ENCODE measurements around the gene CD27. TPM values are rescaled to one million over a fixed set of nuclear protein-coding genes. Genes with fewer than 3 reads are reported as not detected.
A peak's percentile ranks its signal among the peaks of the same experiment; 100 is the strongest.

CD27 gene
- total RNA-seq, 3 donors from 2014 or later, result 1.8 to 5.3 (median 3.9) TPM

DNA sequence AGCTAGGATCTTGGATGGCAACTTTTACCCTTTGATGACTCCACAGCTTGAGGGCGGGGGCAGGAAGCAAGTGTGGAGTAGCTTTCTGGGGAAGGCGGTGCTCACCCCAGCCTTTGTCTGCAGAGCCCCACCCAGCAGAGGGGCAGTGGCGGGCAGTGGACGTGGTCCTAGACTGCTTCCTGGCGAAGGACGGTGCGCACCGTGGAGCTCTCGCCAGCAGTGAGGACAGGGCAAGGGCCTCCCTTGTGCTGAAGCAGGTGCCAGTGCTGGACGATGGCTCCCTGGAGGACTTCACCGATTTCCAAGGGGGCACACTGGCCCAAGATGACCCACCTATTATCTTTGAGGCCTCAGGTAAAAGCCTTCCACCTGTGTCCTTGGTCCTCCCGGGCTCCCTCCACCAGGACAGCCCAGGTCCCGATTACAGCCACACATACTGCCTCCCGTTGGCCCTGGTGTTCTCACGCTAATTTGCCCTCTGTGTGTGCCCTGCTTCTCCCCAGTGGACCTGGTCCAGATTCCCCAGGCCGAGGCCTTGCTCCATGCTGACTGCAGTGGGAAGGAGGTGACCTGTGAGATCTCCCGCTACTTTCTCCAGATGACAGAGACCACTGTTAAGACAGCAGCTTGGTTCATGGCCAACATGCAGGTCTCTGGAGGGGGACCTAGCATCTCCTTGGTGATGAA, 8.3 kb downstream of the CD27 start:
- Histone ChIP-seq H3K4me3 (peak overlapping the region; percentile 22), H3K4me1 (ENCODE audit: low read depth) (peaks cover 23% of the 10 kb centered on the region), H3K9me3 (no peaks in the 10 kb centered on the region), H3K36me3 (ENCODE audit: low read depth) (peaks cover 9% of the 10 kb centered on the region)
- ATAC-seq (peak; percentile 72), DNase-seq (peak; percentile 75 to 88 (median 82))
- intact Hi-C loops (cut with DNase I, micrococcal nuclease), result no loop called here
- TF ChIP-seq, protein P1, sequence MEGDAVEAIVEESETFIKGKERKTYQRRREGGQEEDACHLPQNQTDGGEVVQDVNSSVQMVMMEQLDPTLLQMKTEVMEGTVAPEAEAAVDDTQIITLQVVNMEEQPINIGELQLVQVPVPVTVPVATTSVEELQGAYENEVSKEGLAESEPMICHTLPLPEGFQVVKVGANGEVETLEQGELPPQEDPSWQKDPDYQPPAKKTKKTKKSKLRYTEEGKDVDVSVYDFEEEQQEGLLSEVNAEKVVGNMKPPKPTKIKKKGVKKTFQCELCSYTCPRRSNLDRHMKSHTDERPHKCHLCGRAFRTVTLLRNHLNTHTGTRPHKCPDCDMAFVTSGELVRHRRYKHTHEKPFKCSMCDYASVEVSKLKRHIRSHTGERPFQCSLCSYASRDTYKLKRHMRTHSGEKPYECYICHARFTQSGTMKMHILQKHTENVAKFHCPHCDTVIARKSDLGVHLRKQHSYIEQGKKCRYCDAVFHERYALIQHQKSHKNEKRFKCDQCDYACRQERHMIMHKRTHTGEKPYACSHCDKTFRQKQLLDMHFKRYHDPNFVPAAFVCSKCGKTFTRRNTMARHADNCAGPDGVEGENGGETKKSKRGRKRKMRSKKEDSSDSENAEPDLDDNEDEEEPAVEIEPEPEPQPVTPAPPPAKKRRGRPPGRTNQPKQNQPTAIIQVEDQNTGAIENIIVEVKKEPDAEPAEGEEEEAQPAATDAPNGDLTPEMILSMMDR (IDR thresholded peaks at IDR 0.05), result no peak

GRCh38 chr12:6457220-6457945, 12.6 kb downstream of the CD27 start:
- ATAC-seq, result no peak
- H3K36me3 ChIP-seq (ENCODE audit: low read depth), result peaks cover 10% of the 10 kb centered on the region
- TF ChIP-seq, protein P1 (IDR thresholded peaks at IDR 0.05), result no peak

DNA sequence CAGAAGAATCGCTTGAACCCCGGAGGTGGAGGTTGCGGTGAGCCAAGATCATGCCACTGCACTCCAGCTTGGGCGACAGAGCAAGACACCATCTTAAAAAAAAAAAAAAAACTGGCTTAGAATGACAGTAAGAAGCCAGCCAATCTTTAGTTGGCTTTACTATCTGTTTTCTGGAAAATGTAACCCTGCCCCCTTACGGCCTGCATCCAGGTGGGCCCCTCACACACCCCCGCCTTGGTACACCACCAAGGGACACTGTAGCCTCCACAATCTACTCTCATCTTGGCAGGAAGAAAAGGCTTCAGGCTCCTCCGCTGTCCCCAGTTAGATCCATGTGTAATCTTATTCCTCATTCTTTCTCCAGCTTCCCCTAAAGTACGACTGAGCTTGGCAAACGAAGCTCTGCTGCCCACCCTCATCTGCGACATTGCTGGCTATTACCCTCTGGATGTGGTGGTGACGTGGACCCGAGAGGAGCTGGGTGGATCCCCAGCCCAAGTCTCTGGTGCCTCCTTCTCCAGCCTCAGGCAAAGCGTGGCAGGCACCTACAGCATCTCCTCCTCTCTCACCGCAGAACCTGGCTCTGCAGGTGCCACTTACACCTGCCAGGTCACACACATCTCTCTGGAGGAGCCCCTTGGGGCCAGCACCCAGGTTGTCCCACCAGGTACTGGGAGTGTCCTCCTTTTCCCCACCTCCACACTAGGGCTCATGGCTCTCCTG, 13.7 kb downstream of the CD27 start:
- TF ChIP-seq, protein P1 (IDR thresholded peaks at IDR 0.05), result no peak
- H3K4me3 ChIP-seq, result no peak overlapping the region
- ATAC-seq, result no peak
- H3K9me3 ChIP-seq, result no peaks in the 10 kb centered on the region
- intact Hi-C loops (cut with DNase I, micrococcal nuclease), result no loop called here
- H3K4me1 ChIP-seq (ENCODE audit: low read depth), result peaks cover 3% of the 10 kb centered on the region
- no peak for DNase-seq
- peaks cover 10% of the 10 kb centered on the region for H3K36me3 ChIP-seq (ENCODE audit: low read depth)

More at GRCh38 chr12:6457220-6457945, 12.6 kb downstream of the CD27 start:
- intact Hi-C loops (cut with DNase I, micrococcal nuclease), result no loop called here
- Histone ChIP-seq H3K4me1 (ENCODE audit: low read depth) (peaks cover 11% of the 10 kb centered on the region), H3K9me3 (no peaks in the 10 kb centered on the region), H3K4me3 (no peak overlapping the region)
- no peak for DNase-seq

- ATAC-seq (no peak), DNase-seq (no peak)
- peaks cover 10% of the 10 kb centered on the region for H3K36me3 ChIP-seq (ENCODE audit: low read depth)
- peaks cover 3% of the 10 kb centered on the region for H3K4me1 ChIP-seq (ENCODE audit: low read depth)
- TF ChIP-seq, protein P1 (IDR thresholded peaks at IDR 0.05), result no peak
- H3K9me3 ChIP-seq, result no peaks in the 10 kb centered on the region
- no peak overlapping the region for H3K4me3 ChIP-seq
- intact Hi-C loops (cut with DNase I, micrococcal nuclease), result no loop called here
Measured at GRCh38 chr12:6459004-6459337, 14.2 kb downstream of the CD27 start.

DNA sequence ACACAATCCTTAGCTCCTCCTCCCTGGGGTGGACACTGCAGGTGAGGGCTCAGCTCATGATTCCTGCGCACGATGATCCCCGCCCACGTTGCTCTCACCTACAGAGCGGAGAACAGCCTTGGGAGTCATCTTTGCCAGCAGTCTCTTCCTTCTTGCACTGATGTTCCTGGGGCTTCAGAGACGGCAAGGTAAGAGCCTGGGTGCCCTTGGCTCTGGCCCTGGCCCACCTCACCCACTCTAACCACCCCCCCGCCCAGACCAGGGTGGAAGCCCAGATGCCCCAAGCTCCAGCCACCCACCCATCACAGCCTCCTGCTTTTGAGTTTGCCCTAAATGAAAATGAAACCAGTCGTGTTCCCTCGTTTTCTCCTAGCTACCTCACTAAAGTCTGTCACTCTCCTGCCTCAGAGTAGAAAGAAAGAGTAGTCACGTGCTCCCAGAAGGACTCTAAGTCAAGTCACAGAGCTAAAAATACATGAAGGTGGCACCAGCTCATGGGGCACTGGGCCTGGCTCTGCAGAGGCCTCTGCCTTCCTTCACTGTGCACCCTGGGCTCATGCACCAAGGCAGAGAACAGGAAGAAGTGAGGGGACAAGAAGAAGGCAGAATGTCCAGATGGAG, 16.1 kb downstream of the CD27 start:
- DNase-seq (no peak), ATAC-seq (peak; percentile 7)
- intact Hi-C loops (cut with DNase I, micrococcal nuclease), result loop anchor here in 1 of 2 donors (5.0 kb wide), 1 partner anchor 34 kb away; no protein-coding TSS in a partner anchor
- Histone ChIP-seq H3K9me3 (no peaks in the 10 kb centered on the region), H3K4me3 (no peak overlapping the region), H3K36me3 (ENCODE audit: low read depth) (peaks cover 10% of the 10 kb centered on the region), H3K4me1 (ENCODE audit: low read depth) (peaks cover 3% of the 10 kb centered on the region)
- TF ChIP-seq, protein P1 (IDR thresholded peaks at IDR 0.05), result no peak

Measured in mucosa of descending colon (tissue), 3 donors.